OCI-LY7 (cell line): Measurements from ENCODE around the gene SLC35F1.

ENCODE experiments used
- EZH2phosphoT487 ChIP-seq: fragments of 200-600 bp; sonication (generic); IDR thresholded peaks from 2 replicates; pipeline ENCODE4 v1.6.1; 2018; ENCODE audit warnings: low read depth, borderline replicate concordance, mild to moderate bottlenecking, mixed run types, antibody characterized with exemption, low read length, moderate library complexity, mixed read lengths
- TF ChIP-seq, protein P1 (sequence below): fragments of 200-600 bp; sonication (generic); conservative IDR thresholded peaks from 2 replicates; pipeline ENCODE4 v1.5.1; 2014; ENCODE audit warnings: mild to moderate bottlenecking, antibody characterized with exemption, low read length, moderate library complexity, mixed read lengths

DNA sequence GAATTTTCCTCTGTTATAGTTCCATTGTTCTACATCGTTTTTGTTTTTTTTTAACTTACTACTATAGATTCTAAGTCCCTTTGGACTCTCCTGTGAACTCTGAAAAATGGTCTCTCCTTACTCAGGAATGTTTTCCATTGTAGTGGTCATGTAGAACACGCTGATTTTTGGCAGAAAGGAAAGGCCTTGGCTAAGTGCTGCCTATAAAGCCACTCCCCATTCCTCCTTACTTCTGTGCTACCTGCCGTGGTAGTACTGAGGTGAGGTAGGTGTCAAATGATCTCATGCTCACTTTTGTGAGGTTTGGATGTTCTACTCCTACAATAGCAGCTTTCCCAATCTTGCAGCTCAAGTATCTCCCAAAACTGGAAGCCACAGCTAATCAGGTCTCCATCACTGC lies 270.7 kb downstream of the SLC35F1 start:
- TF ChIP-seq, protein P1, sequence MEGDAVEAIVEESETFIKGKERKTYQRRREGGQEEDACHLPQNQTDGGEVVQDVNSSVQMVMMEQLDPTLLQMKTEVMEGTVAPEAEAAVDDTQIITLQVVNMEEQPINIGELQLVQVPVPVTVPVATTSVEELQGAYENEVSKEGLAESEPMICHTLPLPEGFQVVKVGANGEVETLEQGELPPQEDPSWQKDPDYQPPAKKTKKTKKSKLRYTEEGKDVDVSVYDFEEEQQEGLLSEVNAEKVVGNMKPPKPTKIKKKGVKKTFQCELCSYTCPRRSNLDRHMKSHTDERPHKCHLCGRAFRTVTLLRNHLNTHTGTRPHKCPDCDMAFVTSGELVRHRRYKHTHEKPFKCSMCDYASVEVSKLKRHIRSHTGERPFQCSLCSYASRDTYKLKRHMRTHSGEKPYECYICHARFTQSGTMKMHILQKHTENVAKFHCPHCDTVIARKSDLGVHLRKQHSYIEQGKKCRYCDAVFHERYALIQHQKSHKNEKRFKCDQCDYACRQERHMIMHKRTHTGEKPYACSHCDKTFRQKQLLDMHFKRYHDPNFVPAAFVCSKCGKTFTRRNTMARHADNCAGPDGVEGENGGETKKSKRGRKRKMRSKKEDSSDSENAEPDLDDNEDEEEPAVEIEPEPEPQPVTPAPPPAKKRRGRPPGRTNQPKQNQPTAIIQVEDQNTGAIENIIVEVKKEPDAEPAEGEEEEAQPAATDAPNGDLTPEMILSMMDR: no peak
- TF ChIP-seq EZH2phosphoT487: no peak
